GM23338 (cell line): ENCODE measurements around the gene ZNRF1. TPM values are rescaled to one million over a fixed set of nuclear protein-coding genes. Genes with fewer than 3 reads are reported as not detected.

ENCODE experiments used
- ATAC-seq: fragments of 200-7000 bp; cut with Tn5 transposase; 3 replicates; pipeline ENCODE4 v1.9.1; 2020
- DNase-seq: peaks from one replicate; pipeline ENCODE4 v3.0.0-alpha.2; 2015; ENCODE audit warnings: low spot score
- H2AFZ ChIP-seq: fragments of 200-600 bp; sonication (generic); 2 replicates; pipeline ENCODE4 v1.8.0; 2016; ENCODE audit warnings: antibody characterized with exemption, mild to moderate bottlenecking, moderate library complexity
- H3F3A ChIP-seq: fragments of 200-600 bp; sonication (generic); replicated peaks from 2 replicates; pipeline ENCODE4 v1.8.0; 2017; ENCODE audit warnings: antibody characterized with exemption, mixed run types, low read depth
- H3K27ac ChIP-seq: fragments of 200-600 bp; sonication (generic); 2 replicates; pipeline ENCODE4 v1.6.1; 2016; ENCODE audit warnings: low read depth
- H3K27me3 ChIP-seq: fragments of 200-600 bp; sonication (generic); 2 replicates; pipeline ENCODE4 v1.8.0; 2016; ENCODE audit warnings: mild to moderate bottlenecking, mixed run types, moderate library complexity; ENCODE audit not compliant: insufficient read depth
- H3K36me3 ChIP-seq: fragments of 200-600 bp; sonication (generic); 2 replicates; pipeline ENCODE4 v1.8.0; 2016; ENCODE audit warnings: mild to moderate bottlenecking; ENCODE audit not compliant: insufficient read depth
- H3K4me1 ChIP-seq: fragments of 200-600 bp; sonication (generic); 2 replicates; pipeline ENCODE4 v1.8.0; 2016; ENCODE audit warnings: mild to moderate bottlenecking, moderate library complexity; ENCODE audit not compliant: insufficient read depth
- H3K4me2 ChIP-seq: fragments of 200-600 bp; sonication (generic); 2 replicates; pipeline ENCODE4 v1.7.1; 2017; ENCODE audit warnings: mixed run types
- H3K4me3 ChIP-seq: fragments of 200-600 bp; sonication (generic); 2 replicates; pipeline ENCODE4 v1.6.1; 2016; ENCODE audit warnings: mixed run types
- H3K79me2 ChIP-seq: fragments of 200-600 bp; sonication (generic); replicated peaks from 2 replicates; pipeline ENCODE4 v1.8.0; 2017; ENCODE audit warnings: mild to moderate bottlenecking; ENCODE audit not compliant: insufficient read depth
- H3K9me2 ChIP-seq: fragments of 200-600 bp; sonication (generic); 2 replicates; pipeline ENCODE4 v1.8.0; 2017; ENCODE audit not compliant: insufficient read depth
- H4K20me1 ChIP-seq: fragments of 200-600 bp; sonication (generic); replicated peaks from 2 replicates; pipeline ENCODE4 v1.8.0; 2017; ENCODE audit warnings: mild to moderate bottlenecking; ENCODE audit not compliant: insufficient read depth
- H3K27ac Mint-ChIP-seq: 2 replicates; pipeline ENCODE4 v1.8.0; 2020; ENCODE audit warnings: inconsistent platforms, mild to moderate bottlenecking, moderate library complexity, mixed read lengths
- H3K27me3 Mint-ChIP-seq: 3 replicates; pipeline ENCODE4 v1.8.0; 2022; ENCODE audit warnings: low read depth, mild to moderate bottlenecking, moderate library complexity, mixed read lengths, inconsistent platforms; ENCODE audit not compliant: insufficient read depth, poor library complexity
- H3K36me3 Mint-ChIP-seq: 3 replicates; pipeline ENCODE4 v1.8.0; 2021; ENCODE audit warnings: low read depth, mild to moderate bottlenecking, inconsistent platforms, moderate library complexity, mixed read lengths
- H3K4me1 Mint-ChIP-seq: 3 replicates; pipeline ENCODE4 v1.8.0; 2020; ENCODE audit warnings: mild to moderate bottlenecking, inconsistent platforms, mixed read lengths
- H3K4me3 Mint-ChIP-seq: 3 replicates; pipeline ENCODE4 v1.8.0; 2021; ENCODE audit warnings: moderate library complexity, mild to moderate bottlenecking, inconsistent platforms, mixed read lengths
- H3K9me3 Mint-ChIP-seq: 3 replicates; pipeline ENCODE4 v1.8.0; 2020; ENCODE audit warnings: moderate library complexity, mild to moderate bottlenecking, inconsistent platforms, mixed read lengths
- CREB1 ChIP-seq: fragments of 250-450 bp; sonication (Bioruptor Pico); IDR thresholded peaks from 2 replicates; pipeline ENCODE4 v1.5.0; 2020; ENCODE audit warnings: low read depth, mild to moderate bottlenecking, moderate library complexity
- EZH2 ChIP-seq: fragments of 200-600 bp; sonication (generic); IDR thresholded peaks from one replicate; pipeline ENCODE4 v1.8.0; 2017; ENCODE audit warnings: antibody characterized with exemption, mild to moderate bottlenecking, low read depth; ENCODE audit not compliant: unreplicated experiment
- EZH2phosphoT487 ChIP-seq: fragments of 200-600 bp; sonication (generic); IDR thresholded peaks from one replicate; pipeline ENCODE4 v1.8.1; 2018; ENCODE audit warnings: antibody characterized with exemption; ENCODE audit not compliant: unreplicated experiment
- JUNB ChIP-seq: IDR thresholded peaks from one replicate; pipeline ENCODE4 v1.6.1; 2016; ENCODE audit warnings: antibody characterized with exemption; ENCODE audit not compliant: unreplicated experiment
- NANOG ChIP-seq: IDR thresholded peaks from 2 replicates; pipeline ENCODE4 v1.6.1; 2016; ENCODE audit warnings: antibody characterized with exemption, borderline replicate concordance
- STAT1 ChIP-seq: IDR thresholded peaks from one replicate; pipeline ENCODE4 v1.6.1; 2016; ENCODE audit warnings: antibody characterized with exemption; ENCODE audit not compliant: unreplicated experiment
- ZNF114 ChIP-seq: fragments of 250-450 bp; sonication (Bioruptor Pico); IDR thresholded peaks from 2 replicates; pipeline ENCODE4 v1.5.0; 2020; ENCODE audit warnings: mild to moderate bottlenecking, moderate library complexity
- ZNF331 ChIP-seq: fragments of 250-450 bp; sonication (Bioruptor Pico); IDR thresholded peaks from 2 replicates; pipeline ENCODE4 v1.5.0; 2020; ENCODE audit warnings: low read depth, mild to moderate bottlenecking, moderate library complexity
- polyA plus RNA-seq: library from polyadenylated mRNA; unstranded; fragments of >200 nt; fragmentation: Nextera tagmentation; extraction: Ambion mirVana; gene quantifications from 2 replicates; pipeline ENCODE4 v1.2.1, GENCODE V29; 2016
- total RNA-seq: library from RNA; depleted of rRNA; stranded (reverse); fragments of >200 nt; shearing (Covaris generic); gene quantifications from 2 replicates; pipeline ENCODE4 v1.2.3, GENCODE V29; 2014
- TF ChIP-seq, protein P1 (sequence below), 2 experiments: fragments of 200-600 bp in 1 of 2; sonication (generic) in 1 of 2; conservative IDR thresholded peaks; 2 replicates each; pipeline versions ENCODE4 v1.5.1 to v1.6.1; 2016 to 2017; ENCODE audit warnings: antibody characterized with exemption in 2 of 2, low read depth in 2 of 2, mild to moderate bottlenecking in 2 of 2, moderate library complexity in 1 of 2
- TF ChIP-seq, protein P2 (sequence below): IDR thresholded peaks from 2 replicates; pipeline ENCODE4 v1.6.1; 2016; ENCODE audit warnings: antibody characterized with exemption
- TF ChIP-seq, protein P3 (sequence below): IDR thresholded peaks from one replicate; pipeline ENCODE4 v1.6.1; 2018; ENCODE audit warnings: antibody characterized with exemption; ENCODE audit not compliant: unreplicated experiment
- TF ChIP-seq, protein P4 (sequence below): fragments of 250-450 bp; sonication (Bioruptor Pico); IDR thresholded peaks from 2 replicates; pipeline ENCODE4 v1.5.0; 2020; ENCODE audit warnings: mild to moderate bottlenecking, moderate library complexity

The ZNRF1 gene
- total and polyA plus RNA-seq, 2 experiments from 2014 or later = 22.4 to 42.1 TPM

DNA sequence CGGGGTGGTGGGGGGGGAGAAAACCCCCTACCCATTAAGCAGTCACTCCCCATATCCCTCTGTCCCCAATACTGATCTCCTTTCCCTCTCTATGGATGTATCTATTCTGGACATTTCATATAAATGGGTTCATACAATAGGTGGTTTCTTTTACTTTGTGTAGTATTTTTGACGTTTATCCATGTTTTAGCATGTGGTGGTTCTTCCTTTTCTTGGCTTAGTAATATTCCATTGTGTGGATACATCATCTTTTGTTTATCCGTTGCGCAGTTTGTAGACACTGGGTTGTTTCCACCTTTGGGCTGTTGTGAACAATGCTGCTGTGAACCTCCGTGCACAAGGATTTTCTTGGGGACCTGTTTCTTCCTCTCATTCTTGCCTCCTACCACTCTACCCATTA lies 105.2 kb downstream of the ZNRF1 start:
- Histone ChIP-seq H3K27ac (no peak overlapping the region), H3K36me3 (no peaks in the 10 kb centered on the region), H4K20me1 (peaks cover 5% of the 10 kb centered on the region; the same call in 1 of the 2 replicates), H3K27me3 (no peaks in the 10 kb centered on the region), H3K4me2 (no peak overlapping the region), H3K9me2 (no peaks in the 10 kb centered on the region), H3K79me2 (peaks cover 4% of the 10 kb centered on the region; the same call in 1 of the 2 replicates), H2AFZ (no peak overlapping the region), H3K4me3 (no peak overlapping the region), H3F3A (0 out of 2 replicates have a peak, but pooled peaks cover 2% of the 10 kb centered on the region), H3K4me1 (peaks cover 18% of the 10 kb centered on the region)
- peaks cover 20% of the 10 kb centered on the region for H3K27me3 Mint-ChIP-seq
- H3K4me3 Mint-ChIP-seq = no peak overlapping the region
- TF ChIP-seq, protein P1, sequence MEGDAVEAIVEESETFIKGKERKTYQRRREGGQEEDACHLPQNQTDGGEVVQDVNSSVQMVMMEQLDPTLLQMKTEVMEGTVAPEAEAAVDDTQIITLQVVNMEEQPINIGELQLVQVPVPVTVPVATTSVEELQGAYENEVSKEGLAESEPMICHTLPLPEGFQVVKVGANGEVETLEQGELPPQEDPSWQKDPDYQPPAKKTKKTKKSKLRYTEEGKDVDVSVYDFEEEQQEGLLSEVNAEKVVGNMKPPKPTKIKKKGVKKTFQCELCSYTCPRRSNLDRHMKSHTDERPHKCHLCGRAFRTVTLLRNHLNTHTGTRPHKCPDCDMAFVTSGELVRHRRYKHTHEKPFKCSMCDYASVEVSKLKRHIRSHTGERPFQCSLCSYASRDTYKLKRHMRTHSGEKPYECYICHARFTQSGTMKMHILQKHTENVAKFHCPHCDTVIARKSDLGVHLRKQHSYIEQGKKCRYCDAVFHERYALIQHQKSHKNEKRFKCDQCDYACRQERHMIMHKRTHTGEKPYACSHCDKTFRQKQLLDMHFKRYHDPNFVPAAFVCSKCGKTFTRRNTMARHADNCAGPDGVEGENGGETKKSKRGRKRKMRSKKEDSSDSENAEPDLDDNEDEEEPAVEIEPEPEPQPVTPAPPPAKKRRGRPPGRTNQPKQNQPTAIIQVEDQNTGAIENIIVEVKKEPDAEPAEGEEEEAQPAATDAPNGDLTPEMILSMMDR (conservative IDR thresholded peaks at IDR 0.05; ENCODE audit: low read depth in 2 of 2) = no peak
- TF ChIP-seq NANOG = no peak
- TF ChIP-seq, protein P2, sequence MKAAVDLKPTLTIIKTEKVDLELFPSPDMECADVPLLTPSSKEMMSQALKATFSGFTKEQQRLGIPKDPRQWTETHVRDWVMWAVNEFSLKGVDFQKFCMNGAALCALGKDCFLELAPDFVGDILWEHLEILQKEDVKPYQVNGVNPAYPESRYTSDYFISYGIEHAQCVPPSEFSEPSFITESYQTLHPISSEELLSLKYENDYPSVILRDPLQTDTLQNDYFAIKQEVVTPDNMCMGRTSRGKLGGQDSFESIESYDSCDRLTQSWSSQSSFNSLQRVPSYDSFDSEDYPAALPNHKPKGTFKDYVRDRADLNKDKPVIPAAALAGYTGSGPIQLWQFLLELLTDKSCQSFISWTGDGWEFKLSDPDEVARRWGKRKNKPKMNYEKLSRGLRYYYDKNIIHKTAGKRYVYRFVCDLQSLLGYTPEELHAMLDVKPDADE = no peak
- no peak for TF ChIP-seq EZH2
- no peak for TF ChIP-seq CREB1 (CRISPR knock-in tag)
- no peak for TF ChIP-seq ZNF114 (CRISPR knock-in tag)
- TF ChIP-seq, protein P3, sequence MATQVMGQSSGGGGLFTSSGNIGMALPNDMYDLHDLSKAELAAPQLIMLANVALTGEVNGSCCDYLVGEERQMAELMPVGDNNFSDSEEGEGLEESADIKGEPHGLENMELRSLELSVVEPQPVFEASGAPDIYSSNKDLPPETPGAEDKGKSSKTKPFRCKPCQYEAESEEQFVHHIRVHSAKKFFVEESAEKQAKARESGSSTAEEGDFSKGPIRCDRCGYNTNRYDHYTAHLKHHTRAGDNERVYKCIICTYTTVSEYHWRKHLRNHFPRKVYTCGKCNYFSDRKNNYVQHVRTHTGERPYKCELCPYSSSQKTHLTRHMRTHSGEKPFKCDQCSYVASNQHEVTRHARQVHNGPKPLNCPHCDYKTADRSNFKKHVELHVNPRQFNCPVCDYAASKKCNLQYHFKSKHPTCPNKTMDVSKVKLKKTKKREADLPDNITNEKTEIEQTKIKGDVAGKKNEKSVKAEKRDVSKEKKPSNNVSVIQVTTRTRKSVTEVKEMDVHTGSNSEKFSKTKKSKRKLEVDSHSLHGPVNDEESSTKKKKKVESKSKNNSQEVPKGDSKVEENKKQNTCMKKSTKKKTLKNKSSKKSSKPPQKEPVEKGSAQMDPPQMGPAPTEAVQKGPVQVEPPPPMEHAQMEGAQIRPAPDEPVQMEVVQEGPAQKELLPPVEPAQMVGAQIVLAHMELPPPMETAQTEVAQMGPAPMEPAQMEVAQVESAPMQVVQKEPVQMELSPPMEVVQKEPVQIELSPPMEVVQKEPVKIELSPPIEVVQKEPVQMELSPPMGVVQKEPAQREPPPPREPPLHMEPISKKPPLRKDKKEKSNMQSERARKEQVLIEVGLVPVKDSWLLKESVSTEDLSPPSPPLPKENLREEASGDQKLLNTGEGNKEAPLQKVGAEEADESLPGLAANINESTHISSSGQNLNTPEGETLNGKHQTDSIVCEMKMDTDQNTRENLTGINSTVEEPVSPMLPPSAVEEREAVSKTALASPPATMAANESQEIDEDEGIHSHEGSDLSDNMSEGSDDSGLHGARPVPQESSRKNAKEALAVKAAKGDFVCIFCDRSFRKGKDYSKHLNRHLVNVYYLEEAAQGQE = no peak
- no peak for TF ChIP-seq EZH2phosphoT487
- no peak for TF ChIP-seq ZNF331 (CRISPR knock-in tag)
- TF ChIP-seq, protein P4, sequence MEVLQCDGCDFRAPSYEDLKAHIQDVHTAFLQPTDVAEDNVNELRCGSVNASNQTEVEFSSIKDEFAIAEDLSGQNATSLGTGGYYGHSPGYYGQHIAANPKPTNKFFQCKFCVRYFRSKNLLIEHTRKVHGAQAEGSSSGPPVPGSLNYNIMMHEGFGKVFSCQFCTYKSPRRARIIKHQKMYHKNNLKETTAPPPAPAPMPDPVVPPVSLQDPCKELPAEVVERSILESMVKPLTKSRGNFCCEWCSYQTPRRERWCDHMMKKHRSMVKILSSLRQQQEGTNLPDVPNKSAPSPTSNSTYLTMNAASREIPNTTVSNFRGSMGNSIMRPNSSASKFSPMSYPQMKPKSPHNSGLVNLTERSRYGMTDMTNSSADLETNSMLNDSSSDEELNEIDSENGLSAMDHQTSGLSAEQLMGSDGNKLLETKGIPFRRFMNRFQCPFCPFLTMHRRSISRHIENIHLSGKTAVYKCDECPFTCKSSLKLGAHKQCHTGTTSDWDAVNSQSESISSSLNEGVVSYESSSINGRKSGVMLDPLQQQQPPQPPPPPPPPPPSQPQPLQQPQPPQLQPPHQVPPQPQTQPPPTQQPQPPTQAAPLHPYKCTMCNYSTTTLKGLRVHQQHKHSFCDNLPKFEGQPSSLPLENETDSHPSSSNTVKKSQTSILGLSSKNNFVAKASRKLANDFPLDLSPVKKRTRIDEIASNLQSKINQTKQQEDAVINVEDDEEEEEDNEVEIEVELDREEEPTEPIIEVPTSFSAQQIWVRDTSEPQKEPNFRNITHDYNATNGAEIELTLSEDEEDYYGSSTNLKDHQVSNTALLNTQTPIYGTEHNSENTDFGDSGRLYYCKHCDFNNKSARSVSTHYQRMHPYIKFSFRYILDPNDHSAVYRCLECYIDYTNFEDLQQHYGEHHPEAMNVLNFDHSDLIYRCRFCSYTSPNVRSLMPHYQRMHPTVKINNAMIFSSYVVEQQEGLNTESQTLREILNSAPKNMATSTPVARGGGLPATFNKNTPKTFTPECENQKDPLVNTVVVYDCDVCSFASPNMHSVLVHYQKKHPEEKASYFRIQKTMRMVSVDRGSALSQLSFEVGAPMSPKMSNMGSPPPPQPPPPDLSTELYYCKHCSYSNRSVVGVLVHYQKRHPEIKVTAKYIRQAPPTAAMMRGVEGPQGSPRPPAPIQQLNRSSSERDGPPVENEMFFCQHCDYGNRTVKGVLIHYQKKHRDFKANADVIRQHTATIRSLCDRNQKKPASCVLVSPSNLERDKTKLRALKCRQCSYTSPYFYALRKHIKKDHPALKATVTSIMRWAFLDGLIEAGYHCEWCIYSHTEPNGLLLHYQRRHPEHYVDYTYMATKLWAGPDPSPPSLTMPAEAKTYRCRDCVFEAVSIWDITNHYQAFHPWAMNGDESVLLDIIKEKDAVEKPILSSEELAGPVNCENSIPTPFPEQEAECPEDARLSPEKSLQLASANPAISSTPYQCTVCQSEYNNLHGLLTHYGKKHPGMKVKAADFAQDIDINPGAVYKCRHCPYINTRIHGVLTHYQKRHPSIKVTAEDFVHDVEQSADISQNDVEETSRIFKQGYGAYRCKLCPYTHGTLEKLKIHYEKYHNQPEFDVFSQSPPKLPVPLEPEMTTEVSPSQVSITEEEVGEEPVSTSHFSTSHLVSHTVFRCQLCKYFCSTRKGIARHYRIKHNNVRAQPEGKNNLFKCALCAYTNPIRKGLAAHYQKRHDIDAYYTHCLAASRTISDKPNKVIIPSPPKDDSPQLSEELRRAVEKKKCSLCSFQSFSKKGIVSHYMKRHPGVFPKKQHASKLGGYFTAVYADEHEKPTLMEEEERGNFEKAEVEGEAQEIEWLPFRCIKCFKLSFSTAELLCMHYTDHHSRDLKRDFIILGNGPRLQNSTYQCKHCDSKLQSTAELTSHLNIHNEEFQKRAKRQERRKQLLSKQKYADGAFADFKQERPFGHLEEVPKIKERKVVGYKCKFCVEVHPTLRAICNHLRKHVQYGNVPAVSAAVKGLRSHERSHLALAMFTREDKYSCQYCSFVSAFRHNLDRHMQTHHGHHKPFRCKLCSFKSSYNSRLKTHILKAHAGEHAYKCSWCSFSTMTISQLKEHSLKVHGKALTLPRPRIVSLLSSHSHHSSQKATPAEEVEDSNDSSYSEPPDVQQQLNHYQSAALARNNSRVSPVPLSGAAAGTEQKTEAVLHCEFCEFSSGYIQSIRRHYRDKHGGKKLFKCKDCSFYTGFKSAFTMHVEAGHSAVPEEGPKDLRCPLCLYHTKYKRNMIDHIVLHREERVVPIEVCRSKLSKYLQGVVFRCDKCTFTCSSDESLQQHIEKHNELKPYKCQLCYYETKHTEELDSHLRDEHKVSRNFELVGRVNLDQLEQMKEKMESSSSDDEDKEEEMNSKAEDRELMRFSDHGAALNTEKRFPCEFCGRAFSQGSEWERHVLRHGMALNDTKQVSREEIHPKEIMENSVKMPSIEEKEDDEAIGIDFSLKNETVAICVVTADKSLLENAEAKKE = no peak
- no peak for TF ChIP-seq JUNB
- no peak for TF ChIP-seq STAT1
- no peak overlapping the region for H3K27ac Mint-ChIP-seq
- ATAC-seq (no peak), DNase-seq (no peak)
- peaks cover 36% of the 10 kb centered on the region for H3K4me1 Mint-ChIP-seq
- no peaks in the 10 kb centered on the region for H3K9me3 Mint-ChIP-seq
- H3K36me3 Mint-ChIP-seq = peaks cover 15% of the 10 kb centered on the region
